ENCODE data around the gene ALS2. TPM values are rescaled to one million over a fixed set of nuclear protein-coding genes. Genes with fewer than 3 reads are reported as not detected.

The ALS2 gene
- polyA plus RNA-seq, 1 of the 3 experiments (the other 2 are of a cell fraction): 11.6 TPM

DNA sequence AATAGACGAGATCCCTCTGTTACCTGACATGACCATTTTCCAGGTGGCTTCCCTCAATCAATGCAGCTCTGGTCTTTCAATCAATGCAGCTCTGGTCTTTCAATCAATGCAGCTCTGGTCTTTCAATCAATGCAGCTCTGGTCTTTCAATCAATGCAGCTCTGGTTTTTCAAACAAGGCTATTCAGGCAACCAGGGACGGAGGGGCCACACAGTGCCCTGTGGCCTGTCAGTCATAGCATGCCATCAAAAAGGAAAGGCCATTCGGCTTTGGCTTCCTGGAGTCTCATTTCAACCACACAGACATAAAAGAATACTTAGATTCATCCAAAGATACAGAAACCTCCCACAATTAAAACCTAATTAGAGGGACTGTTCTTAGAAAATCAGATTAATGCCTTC is 95.6 kb downstream of the ALS2 start (continued):
- TF ChIP-seq, protein P1, sequence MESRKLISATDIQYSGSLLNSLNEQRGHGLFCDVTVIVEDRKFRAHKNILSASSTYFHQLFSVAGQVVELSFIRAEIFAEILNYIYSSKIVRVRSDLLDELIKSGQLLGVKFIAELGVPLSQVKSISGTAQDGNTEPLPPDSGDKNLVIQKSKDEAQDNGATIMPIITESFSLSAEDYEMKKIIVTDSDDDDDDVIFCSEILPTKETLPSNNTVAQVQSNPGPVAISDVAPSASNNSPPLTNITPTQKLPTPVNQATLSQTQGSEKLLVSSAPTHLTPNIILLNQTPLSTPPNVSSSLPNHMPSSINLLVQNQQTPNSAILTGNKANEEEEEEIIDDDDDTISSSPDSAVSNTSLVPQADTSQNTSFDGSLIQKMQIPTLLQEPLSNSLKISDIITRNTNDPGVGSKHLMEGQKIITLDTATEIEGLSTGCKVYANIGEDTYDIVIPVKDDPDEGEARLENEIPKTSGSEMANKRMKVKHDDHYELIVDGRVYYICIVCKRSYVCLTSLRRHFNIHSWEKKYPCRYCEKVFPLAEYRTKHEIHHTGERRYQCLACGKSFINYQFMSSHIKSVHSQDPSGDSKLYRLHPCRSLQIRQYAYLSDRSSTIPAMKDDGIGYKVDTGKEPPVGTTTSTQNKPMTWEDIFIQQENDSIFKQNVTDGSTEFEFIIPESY (IDR thresholded peaks at IDR 0.05; ENCODE audit: borderline replicate concordance, low read depth): no peak
- TF ChIP-seq, protein P2, sequence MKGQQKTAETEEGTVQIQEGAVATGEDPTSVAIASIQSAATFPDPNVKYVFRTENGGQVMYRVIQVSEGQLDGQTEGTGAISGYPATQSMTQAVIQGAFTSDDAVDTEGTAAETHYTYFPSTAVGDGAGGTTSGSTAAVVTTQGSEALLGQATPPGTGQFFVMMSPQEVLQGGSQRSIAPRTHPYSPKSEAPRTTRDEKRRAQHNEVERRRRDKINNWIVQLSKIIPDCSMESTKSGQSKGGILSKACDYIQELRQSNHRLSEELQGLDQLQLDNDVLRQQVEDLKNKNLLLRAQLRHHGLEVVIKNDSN (IDR thresholded peaks at IDR 0.05; ENCODE audit: borderline replicate concordance, low read depth): no peak

DNA sequence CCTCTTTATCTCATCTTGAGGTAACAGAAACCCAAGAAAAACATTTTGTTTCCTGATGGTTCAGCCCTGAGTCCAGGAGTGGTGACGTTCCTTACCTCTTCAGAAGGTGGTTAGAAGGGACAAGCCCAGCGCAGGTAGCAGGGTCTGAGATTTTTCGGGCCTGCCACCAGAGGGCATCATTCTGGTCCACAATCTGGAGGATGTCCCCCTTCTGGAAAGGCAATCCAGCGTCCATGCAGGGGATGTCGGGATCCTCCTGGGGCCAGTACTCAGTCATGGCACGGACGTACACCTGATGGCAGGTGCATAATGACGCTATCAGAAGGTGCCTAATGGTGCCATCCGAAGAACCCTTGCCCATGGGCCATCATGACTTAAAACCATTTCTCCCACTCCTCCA is 100.0 kb downstream of the ALS2 start:
- CTCF ChIA-PET: interaction anchor here (0.8 kb wide), 1 partner anchor 16 kb away, joined by 3 read pairs; no protein-coding TSS in a partner anchor
- Histone ChIP-seq H3K27ac (ENCODE audit: low read depth in 2 of 2, low read length in 1 of 2) (no peak overlapping the region), H3K4me1 (ENCODE audit: control insufficient read depth in 1 of 2, insufficient read depth in 2 of 2, low read depth in 1 of 2, low read length in 1 of 2) (peaks cover 0 to 2% of the 10 kb centered on the region in 2 experiments; a peak in 1 of 4 replicates), H3K9me3 (no peaks in the 10 kb centered on the region), H3K9ac (no peak overlapping the region), H3K36me3 (replicated peaks in 1 of 2; ENCODE audit: control insufficient read depth in 1 of 2, insufficient read depth in 2 of 2, low read length in 1 of 2) (peaks cover 6 to 10% of the 10 kb centered on the region in 2 experiments), H3K79me2 (ENCODE audit: insufficient read depth) (no peaks in the 10 kb centered on the region), H3K9me2 (no peaks in the 10 kb centered on the region), H2AFZ (ENCODE audit: low read depth) (no peak overlapping the region), H4K20me1 (ENCODE audit: insufficient read depth) (no peaks in the 10 kb centered on the region), H3K4me3 (ENCODE audit: low read depth in 2 of 2, low read length in 1 of 2) (no peak overlapping the region), H3K4me2 (no peak overlapping the region), H3K27me3 (ENCODE audit: insufficient read depth) (no peaks in the 10 kb centered on the region), H3F3A (replicated peaks; ENCODE audit: insufficient read depth) (no peaks in the 10 kb centered on the region)
- DNase-seq: peak; percentile 33
- TF ChIP-seq RAD21 (IDR thresholded peaks at IDR 0.05; ENCODE audit: low read length): peak; percentile 28; the same call in 1 of the 2 replicates
- no peak for TF ChIP-seq GATA2 (CRISPR knock-in tag; IDR thresholded peaks at IDR 0.05)
- no peak for TF ChIP-seq FOSL2 (IDR thresholded peaks at IDR 0.05; ENCODE audit: borderline replicate concordance, low read depth)
- no peak for TF ChIP-seq RXRA (IDR thresholded peaks at IDR 0.05; ENCODE audit: borderline replicate concordance, low read depth)
- TF ChIP-seq, protein P3, sequence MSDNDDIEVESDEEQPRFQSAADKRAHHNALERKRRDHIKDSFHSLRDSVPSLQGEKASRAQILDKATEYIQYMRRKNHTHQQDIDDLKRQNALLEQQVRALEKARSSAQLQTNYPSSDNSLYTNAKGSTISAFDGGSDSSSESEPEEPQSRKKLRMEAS (IDR thresholded peaks at IDR 0.05; ENCODE audit: low read depth): no peak
- TF ChIP-seq SIN3A (IDR thresholded peaks at IDR 0.05; ENCODE audit: borderline replicate concordance, low read depth, low read length): no peak
- TF ChIP-seq ELF1 (IDR thresholded peaks at IDR 0.05): no peak
- TF ChIP-seq SMC3 (IDR thresholded peaks at IDR 0.05; ENCODE audit: low read depth, low read length): no peak
- TF ChIP-seq, protein P4, sequence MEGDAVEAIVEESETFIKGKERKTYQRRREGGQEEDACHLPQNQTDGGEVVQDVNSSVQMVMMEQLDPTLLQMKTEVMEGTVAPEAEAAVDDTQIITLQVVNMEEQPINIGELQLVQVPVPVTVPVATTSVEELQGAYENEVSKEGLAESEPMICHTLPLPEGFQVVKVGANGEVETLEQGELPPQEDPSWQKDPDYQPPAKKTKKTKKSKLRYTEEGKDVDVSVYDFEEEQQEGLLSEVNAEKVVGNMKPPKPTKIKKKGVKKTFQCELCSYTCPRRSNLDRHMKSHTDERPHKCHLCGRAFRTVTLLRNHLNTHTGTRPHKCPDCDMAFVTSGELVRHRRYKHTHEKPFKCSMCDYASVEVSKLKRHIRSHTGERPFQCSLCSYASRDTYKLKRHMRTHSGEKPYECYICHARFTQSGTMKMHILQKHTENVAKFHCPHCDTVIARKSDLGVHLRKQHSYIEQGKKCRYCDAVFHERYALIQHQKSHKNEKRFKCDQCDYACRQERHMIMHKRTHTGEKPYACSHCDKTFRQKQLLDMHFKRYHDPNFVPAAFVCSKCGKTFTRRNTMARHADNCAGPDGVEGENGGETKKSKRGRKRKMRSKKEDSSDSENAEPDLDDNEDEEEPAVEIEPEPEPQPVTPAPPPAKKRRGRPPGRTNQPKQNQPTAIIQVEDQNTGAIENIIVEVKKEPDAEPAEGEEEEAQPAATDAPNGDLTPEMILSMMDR (IDR thresholded peaks at IDR 0.05): peak; percentile 55
- 82% methylated on average over 9 of the region's 9 CpGs for WGBS (ENCODE audit: low lambda C conversion rate)
- POLR2A ChIA-PET: no interaction called here
